PC-9 (cell line): Measurements from ENCODE around the gene BRF1.

Experiments
- EZH2 ChIP-seq: fragments of 200-600 bp; sonication (generic); IDR thresholded peaks from 2 replicates; pipeline ENCODE4 v1.8.0; 2017; ENCODE audit warnings: antibody characterized with exemption, low read depth
- TF ChIP-seq, protein P1 (sequence below): fragments of 200-600 bp; sonication (generic); conservative IDR thresholded peaks from 2 replicates; pipeline ENCODE4 v1.6.1; 2017; ENCODE audit warnings: mixed run types, antibody characterized with exemption, mild to moderate bottlenecking, moderate library complexity

DNA sequence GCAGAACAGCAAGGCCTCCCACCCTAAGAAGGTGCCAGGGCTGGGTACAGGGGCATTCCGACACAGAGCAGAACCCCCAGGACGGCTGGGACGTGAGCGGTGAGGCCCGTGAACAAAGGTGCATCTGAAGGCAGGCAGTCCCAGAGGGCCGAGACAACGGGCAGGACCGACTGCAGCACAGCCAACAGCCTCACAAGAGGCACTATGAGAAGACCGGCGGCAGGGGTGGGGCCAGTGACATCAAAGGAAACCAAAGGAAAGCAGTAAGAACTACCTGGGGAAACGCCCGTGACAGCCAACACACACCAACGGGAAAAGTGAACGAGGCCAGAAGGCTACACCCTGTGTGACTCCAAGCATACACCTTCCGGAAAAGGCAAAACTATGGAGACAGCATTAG is 43.3 kb downstream of the BRF1 start:
- TF ChIP-seq, protein P1, sequence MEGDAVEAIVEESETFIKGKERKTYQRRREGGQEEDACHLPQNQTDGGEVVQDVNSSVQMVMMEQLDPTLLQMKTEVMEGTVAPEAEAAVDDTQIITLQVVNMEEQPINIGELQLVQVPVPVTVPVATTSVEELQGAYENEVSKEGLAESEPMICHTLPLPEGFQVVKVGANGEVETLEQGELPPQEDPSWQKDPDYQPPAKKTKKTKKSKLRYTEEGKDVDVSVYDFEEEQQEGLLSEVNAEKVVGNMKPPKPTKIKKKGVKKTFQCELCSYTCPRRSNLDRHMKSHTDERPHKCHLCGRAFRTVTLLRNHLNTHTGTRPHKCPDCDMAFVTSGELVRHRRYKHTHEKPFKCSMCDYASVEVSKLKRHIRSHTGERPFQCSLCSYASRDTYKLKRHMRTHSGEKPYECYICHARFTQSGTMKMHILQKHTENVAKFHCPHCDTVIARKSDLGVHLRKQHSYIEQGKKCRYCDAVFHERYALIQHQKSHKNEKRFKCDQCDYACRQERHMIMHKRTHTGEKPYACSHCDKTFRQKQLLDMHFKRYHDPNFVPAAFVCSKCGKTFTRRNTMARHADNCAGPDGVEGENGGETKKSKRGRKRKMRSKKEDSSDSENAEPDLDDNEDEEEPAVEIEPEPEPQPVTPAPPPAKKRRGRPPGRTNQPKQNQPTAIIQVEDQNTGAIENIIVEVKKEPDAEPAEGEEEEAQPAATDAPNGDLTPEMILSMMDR: no peak
- TF ChIP-seq EZH2: no peak
